ENCODE measurements around the gene NDUFB11. TPM values are rescaled to one million over a fixed set of nuclear protein-coding genes. Genes with fewer than 3 reads are reported as not detected.

The NDUFB11 gene
- total RNA-seq, 5 donors from 2014 or later (not counting 1 experiment from before 2014, with no cell fraction given), result 52.9 to 64.1 (median 57.8) TPM

- no peak overlapping the region for H3K27ac ChIP-seq (ENCODE audit: low read length)
- ChIA-PET CTCF (no interaction called here), POLR2A (no interaction called here)
- no peak overlapping the region for H3K4me3 Mint-ChIP-seq
- peaks cover 0 to 2% (median 0%) of the 10 kb centered on the region in 3 donors for H3K4me1 Mint-ChIP-seq
- WGBS (ENCODE audit: insufficient coverage), result 100% methylated on average over 2 of the region's 2 CpGs
- DNase-seq, result no peak
- H3K36me3 ChIP-seq (ENCODE audit: control insufficient read depth in 2 of 2, extremely low read depth in 1 of 2, insufficient read depth in 1 of 2, low read length in 1 of 2), result peaks cover 5 to 69% of the 10 kb centered on the region in 2 donors
- H3K36me3 Mint-ChIP-seq, result peaks cover 9% of the 10 kb centered on the region
- H3K27me3 ChIP-seq (replicated peaks in 1 of 2; ENCODE audit: control insufficient read depth in 2 of 2, extremely low read depth in 1 of 2, insufficient read depth in 2 of 2, low read length in 1 of 2), result no peaks in the 10 kb centered on the region
- H3K4me3 ChIP-seq (ENCODE audit: control insufficient read depth in 1 of 2, extremely low read depth in 1 of 2, low read length in 1 of 2), result no peak overlapping the region
- H3K9me3 Mint-ChIP-seq, result no peaks in the 10 kb centered on the region
- H3K27ac Mint-ChIP-seq, result no peak overlapping the region
- no peak for ATAC-seq (replicated peaks in 1 of 4)
- H3K9me3 ChIP-seq, result no peaks in the 10 kb centered on the region
- H3K27me3 Mint-ChIP-seq, result peaks cover 0 to 16% of the 10 kb centered on the region in 2 donors
- H3K4me1 ChIP-seq (ENCODE audit: control insufficient read depth in 1 of 2, extremely low read depth in 1 of 2, insufficient read depth in 2 of 2, low read length in 2 of 2), result no peaks in the 10 kb centered on the region
Observed at GRCh38 chrX:47171996-47172395, 27.5 kb upstream of the NDUFB11 start.

- ChIA-PET CTCF (interaction anchor here in 1 of 2 donors (0.6 kb wide), 1 partner anchor 355 kb away, joined by 3 read pairs; no protein-coding TSS in a partner anchor), POLR2A (no interaction called here)
- no peak overlapping the region for H3K27ac Mint-ChIP-seq
- Histone ChIP-seq H3K4me1 (ENCODE audit: control insufficient read depth in 1 of 2, extremely low read depth in 1 of 2, insufficient read depth in 2 of 2, low read length in 2 of 2) (no peaks in the 10 kb centered on the region), H3K27me3 (replicated peaks in 1 of 2; ENCODE audit: control insufficient read depth in 2 of 2, extremely low read depth in 1 of 2, insufficient read depth in 2 of 2, low read length in 1 of 2) (no peaks in the 10 kb centered on the region), H3K36me3 (ENCODE audit: control insufficient read depth in 2 of 2, extremely low read depth in 1 of 2, insufficient read depth in 1 of 2, low read length in 1 of 2) (peaks cover 3 to 60% of the 10 kb centered on the region in 2 donors), H3K9me3 (no peaks in the 10 kb centered on the region), H3K4me3 (ENCODE audit: control insufficient read depth in 1 of 2, extremely low read depth in 1 of 2, low read length in 1 of 2) (no peak overlapping the region), H3K27ac (ENCODE audit: low read length) (no peak overlapping the region)
- H3K4me1 Mint-ChIP-seq, result peaks cover 0 to 2% (median 0%) of the 10 kb centered on the region in 3 donors
- H3K9me3 Mint-ChIP-seq, result no peaks in the 10 kb centered on the region
- peaks cover 0 to 9% of the 10 kb centered on the region in 2 donors for H3K27me3 Mint-ChIP-seq
- WGBS (ENCODE audit: insufficient coverage), result 98% methylated on average over 10 of the region's 34 CpGs
- DNase-seq (no peak), ATAC-seq (replicated peaks in 1 of 4) (no peak)
- H3K4me3 Mint-ChIP-seq, result no peak overlapping the region
- H3K36me3 Mint-ChIP-seq, result peaks cover 3% of the 10 kb centered on the region
Observed at GRCh38 chrX:47170861-47171692, 26.6 kb upstream of the NDUFB11 start.

GRCh38 chrX:47169726-47170515 is 25.4 kb upstream of the NDUFB11 start:
- ATAC-seq (replicated peaks in 1 of 4) (no peak), DNase-seq (no peak)
- POLR2A ChIA-PET, result no interaction called here
- no peaks in the 10 kb centered on the region for H3K9me3 Mint-ChIP-seq
- no peaks in the 10 kb centered on the region for H3K4me1 ChIP-seq (ENCODE audit: control insufficient read depth in 1 of 2, extremely low read depth in 1 of 2, insufficient read depth in 2 of 2, low read length in 2 of 2)
- no peak overlapping the region for H3K27ac ChIP-seq (ENCODE audit: low read length)
- H3K36me3 ChIP-seq (ENCODE audit: control insufficient read depth in 2 of 2, extremely low read depth in 1 of 2, insufficient read depth in 1 of 2, low read length in 1 of 2), result peaks cover 3 to 49% of the 10 kb centered on the region in 2 donors
- peaks cover 0 to 2% (median 0%) of the 10 kb centered on the region in 3 donors for H3K4me1 Mint-ChIP-seq
- no peaks in the 10 kb centered on the region for H3K27me3 ChIP-seq (replicated peaks in 1 of 2; ENCODE audit: control insufficient read depth in 2 of 2, extremely low read depth in 1 of 2, insufficient read depth in 2 of 2, low read length in 1 of 2)
- WGBS (ENCODE audit: insufficient coverage), result 89% methylated on average over 7 of the region's 13 CpGs
- H3K27ac Mint-ChIP-seq, result no peak overlapping the region
- H3K9me3 ChIP-seq, result no peaks in the 10 kb centered on the region
- no peak overlapping the region for H3K4me3 ChIP-seq (ENCODE audit: control insufficient read depth in 1 of 2, extremely low read depth in 1 of 2, low read length in 1 of 2)
- H3K36me3 Mint-ChIP-seq, result peaks cover 4% of the 10 kb centered on the region
- CTCF ChIA-PET, result interaction anchor here in 1 of 2 donors (0.6 kb wide), 1 partner anchor 1649 kb away, joined by 3 read pairs; no protein-coding TSS in a partner anchor
- no peak overlapping the region for H3K4me3 Mint-ChIP-seq
- peaks cover 0 to 4% of the 10 kb centered on the region in 2 donors for H3K27me3 Mint-ChIP-seq

- Histone ChIP-seq H3K4me1 (ENCODE audit: control insufficient read depth in 1 of 2, extremely low read depth in 1 of 2, insufficient read depth in 2 of 2, low read length in 2 of 2) (no peaks in the 10 kb centered on the region), H3K36me3 (ENCODE audit: control insufficient read depth in 2 of 2, extremely low read depth in 1 of 2, insufficient read depth in 1 of 2, low read length in 1 of 2) (peaks cover 3 to 44% of the 10 kb centered on the region in 2 donors), H3K4me3 (ENCODE audit: control insufficient read depth in 1 of 2, extremely low read depth in 1 of 2, low read length in 1 of 2) (no peak overlapping the region), H3K27me3 (replicated peaks in 1 of 2; ENCODE audit: control insufficient read depth in 2 of 2, extremely low read depth in 1 of 2, insufficient read depth in 2 of 2, low read length in 1 of 2) (no peaks in the 10 kb centered on the region), H3K27ac (ENCODE audit: low read length) (no peak overlapping the region), H3K9me3 (no peaks in the 10 kb centered on the region)
- Mint-ChIP-seq H3K4me3 (no peak overlapping the region), H3K36me3 (peaks cover 6% of the 10 kb centered on the region), H3K9me3 (no peaks in the 10 kb centered on the region), H3K27me3 (peaks cover 0 to 4% of the 10 kb centered on the region in 2 donors), H3K4me1 (peaks cover 0 to 4% (median 0%) of the 10 kb centered on the region in 3 donors), H3K27ac (no peak overlapping the region)
- CTCF ChIA-PET, result interaction anchor here in 1 of 2 donors (0.6 kb wide), 1 partner anchor 1650 kb away, joined by 3 read pairs; no protein-coding TSS in a partner anchor
- POLR2A ChIA-PET, result interaction anchor here in 1 of 2 donors (0.6 kb wide), 1 partner anchor 10 kb away, joined by 10 read pairs; no protein-coding TSS in a partner anchor
- DNase-seq, result no peak
- 97% methylated on average over 9 of the region's 19 CpGs for WGBS (ENCODE audit: insufficient coverage)
- ATAC-seq (replicated peaks in 1 of 4), result no peak
Observed at GRCh38 chrX:47169273-47169672, 24.8 kb upstream of the NDUFB11 start.

GRCh38 chrX:47168495-47169073 is 24.1 kb upstream of the NDUFB11 start:
- Mint-ChIP-seq H3K27me3 (peaks cover 0 to 4% of the 10 kb centered on the region in 2 donors), H3K27ac (peak overlapping the region in 1 of 2 donors; percentile 56), H3K36me3 (peaks cover 6% of the 10 kb centered on the region), H3K4me3 (no peak overlapping the region), H3K4me1 (peaks cover 0 to 4% (median 0%) of the 10 kb centered on the region in 3 donors), H3K9me3 (no peaks in the 10 kb centered on the region)
- Histone ChIP-seq H3K4me3 (ENCODE audit: control insufficient read depth in 1 of 2, extremely low read depth in 1 of 2, low read length in 1 of 2) (no peak overlapping the region), H3K4me1 (ENCODE audit: control insufficient read depth in 1 of 2, extremely low read depth in 1 of 2, insufficient read depth in 2 of 2, low read length in 2 of 2) (no peaks in the 10 kb centered on the region), H3K9me3 (no peaks in the 10 kb centered on the region), H3K36me3 (ENCODE audit: control insufficient read depth in 2 of 2, extremely low read depth in 1 of 2, insufficient read depth in 1 of 2, low read length in 1 of 2) (peaks cover 3 to 38% of the 10 kb centered on the region in 2 donors), H3K27ac (ENCODE audit: low read length) (no peak overlapping the region), H3K27me3 (replicated peaks in 1 of 2; ENCODE audit: control insufficient read depth in 2 of 2, extremely low read depth in 1 of 2, insufficient read depth in 2 of 2, low read length in 1 of 2) (no peaks in the 10 kb centered on the region)
- ATAC-seq (replicated peaks in 1 of 4) (no peak), DNase-seq (no peak)
- CTCF ChIA-PET, result no interaction called here
- WGBS (ENCODE audit: insufficient coverage), result 100% methylated on average over 2 of the region's 6 CpGs
- POLR2A ChIA-PET, result interaction anchor here in 1 of 2 donors (0.6 kb wide), 1 partner anchor 40 kb away, joined by 4 read pairs; no protein-coding TSS in a partner anchor

GRCh38 chrX:47166126-47166525 is 21.6 kb upstream of the NDUFB11 start:
- Mint-ChIP-seq H3K4me3 (no peak overlapping the region), H3K36me3 (peaks cover 6% of the 10 kb centered on the region), H3K9me3 (no peaks in the 10 kb centered on the region), H3K4me1 (peaks cover 0 to 4% (median 0%) of the 10 kb centered on the region in 3 donors), H3K27ac (no peak overlapping the region), H3K27me3 (no peaks in the 10 kb centered on the region)
- Histone ChIP-seq H3K9me3 (no peaks in the 10 kb centered on the region), H3K27ac (ENCODE audit: low read length) (no peak overlapping the region), H3K27me3 (replicated peaks in 1 of 2; ENCODE audit: control insufficient read depth in 2 of 2, extremely low read depth in 1 of 2, insufficient read depth in 2 of 2, low read length in 1 of 2) (no peaks in the 10 kb centered on the region), H3K4me1 (ENCODE audit: control insufficient read depth in 1 of 2, extremely low read depth in 1 of 2, insufficient read depth in 2 of 2, low read length in 2 of 2) (no peaks in the 10 kb centered on the region), H3K4me3 (ENCODE audit: control insufficient read depth in 1 of 2, extremely low read depth in 1 of 2, low read length in 1 of 2) (no peak overlapping the region), H3K36me3 (ENCODE audit: control insufficient read depth in 2 of 2, extremely low read depth in 1 of 2, insufficient read depth in 1 of 2, low read length in 1 of 2) (peaks cover 3 to 15% of the 10 kb centered on the region in 2 donors)
- 100% methylated on average over 2 of the region's 5 CpGs for WGBS (ENCODE audit: insufficient coverage)
- POLR2A ChIA-PET, result no interaction called here
- CTCF ChIA-PET, result interaction anchor here in 1 of 2 donors (0.7 kb wide), 1 partner anchor 41 kb away, joined by 3 read pairs; no protein-coding TSS in a partner anchor
- DNase-seq, result no peak
- no peak for ATAC-seq (replicated peaks in 1 of 4)
